Measurements from ENCODE around the gene ST3GAL4.

The ST3GAL4 gene

GRCh38 chr11:126403658-126404057, 48.2 kb downstream of the ST3GAL4 start:
- no peak for DNase-seq (ENCODE audit: extremely low read depth in 1 of 2, low read depth in 1 of 2)

GRCh38 chr11:126404367-126404766, 48.9 kb downstream of the ST3GAL4 start:
- no peak for DNase-seq (ENCODE audit: extremely low read depth in 1 of 2, low read depth in 1 of 2)

- no peak for DNase-seq (ENCODE audit: extremely low read depth in 1 of 2, low read depth in 1 of 2)
Observed at GRCh38 chr11:126405374-126405773, 49.9 kb downstream of the ST3GAL4 start.

- no peak for DNase-seq (ENCODE audit: extremely low read depth in 1 of 2, low read depth in 1 of 2)
Observed at GRCh38 chr11:126405906-126406305, 50.4 kb downstream of the ST3GAL4 start.

- DNase-seq (ENCODE audit: extremely low read depth in 1 of 2, low read depth in 1 of 2) = no peak
Observed at GRCh38 chr11:126406368-126406767, 50.9 kb downstream of the ST3GAL4 start.

- DNase-seq (ENCODE audit: extremely low read depth in 1 of 2, low read depth in 1 of 2) = no peak
Observed at GRCh38 chr11:126407101-126407521, 51.6 kb downstream of the ST3GAL4 start.

GRCh38 chr11:126407682-126408288, 52.3 kb downstream of the ST3GAL4 start:
- DNase-seq (ENCODE audit: extremely low read depth in 1 of 2, low read depth in 1 of 2) = no peak

GRCh38 chr11:126408496-126408895, 53.0 kb downstream of the ST3GAL4 start:
- DNase-seq (ENCODE audit: extremely low read depth in 1 of 2, low read depth in 1 of 2) = no peak

GRCh38 chr11:126408901-126409619, 53.6 kb downstream of the ST3GAL4 start:
- no peak for DNase-seq (ENCODE audit: extremely low read depth in 1 of 2, low read depth in 1 of 2)

- DNase-seq (ENCODE audit: extremely low read depth in 1 of 2, low read depth in 1 of 2) = no peak
Observed at GRCh38 chr11:126409620-126409985, 54.1 kb downstream of the ST3GAL4 start.

- no peak for DNase-seq (ENCODE audit: extremely low read depth in 1 of 2, low read depth in 1 of 2)
Observed at GRCh38 chr11:126410649-126411048, 55.2 kb downstream of the ST3GAL4 start.

GRCh38 chr11:126411971-126412381, 56.5 kb downstream of the ST3GAL4 start:
- DNase-seq (ENCODE audit: extremely low read depth in 1 of 2, low read depth in 1 of 2) = no peak

GRCh38 chr11:126413426-126413825, 57.9 kb downstream of the ST3GAL4 start:
- no peak for DNase-seq (ENCODE audit: extremely low read depth in 1 of 2, low read depth in 1 of 2)

- no peak for DNase-seq (ENCODE audit: extremely low read depth in 1 of 2, low read depth in 1 of 2)
Observed at GRCh38 chr11:126413843-126414405, 58.4 kb downstream of the ST3GAL4 start.

GRCh38 chr11:126414615-126415014, 59.1 kb downstream of the ST3GAL4 start:
- DNase-seq (ENCODE audit: extremely low read depth in 1 of 2, low read depth in 1 of 2) = no peak

- no peak for DNase-seq (ENCODE audit: extremely low read depth in 1 of 2, low read depth in 1 of 2)
Observed at GRCh38 chr11:126415128-126415527, 59.6 kb downstream of the ST3GAL4 start.

- DNase-seq (ENCODE audit: extremely low read depth in 1 of 2, low read depth in 1 of 2) = no peak
Observed at GRCh38 chr11:126415669-126416420, 60.4 kb downstream of the ST3GAL4 start.

GRCh38 chr11:126416542-126417090, 61.1 kb downstream of the ST3GAL4 start:
- peak; percentile 57 to 62 for DNase-seq (ENCODE audit: extremely low read depth in 1 of 2, low read depth in 1 of 2)

- no peak for DNase-seq (ENCODE audit: extremely low read depth in 1 of 2, low read depth in 1 of 2)
Observed at GRCh38 chr11:126417091-126417862, 61.8 kb downstream of the ST3GAL4 start.

GRCh38 chr11:126418887-126419286, 63.4 kb downstream of the ST3GAL4 start:
- DNase-seq (ENCODE audit: extremely low read depth in 1 of 2, low read depth in 1 of 2) = no peak
